ENCODE results near the gene ALAD.

DNA sequence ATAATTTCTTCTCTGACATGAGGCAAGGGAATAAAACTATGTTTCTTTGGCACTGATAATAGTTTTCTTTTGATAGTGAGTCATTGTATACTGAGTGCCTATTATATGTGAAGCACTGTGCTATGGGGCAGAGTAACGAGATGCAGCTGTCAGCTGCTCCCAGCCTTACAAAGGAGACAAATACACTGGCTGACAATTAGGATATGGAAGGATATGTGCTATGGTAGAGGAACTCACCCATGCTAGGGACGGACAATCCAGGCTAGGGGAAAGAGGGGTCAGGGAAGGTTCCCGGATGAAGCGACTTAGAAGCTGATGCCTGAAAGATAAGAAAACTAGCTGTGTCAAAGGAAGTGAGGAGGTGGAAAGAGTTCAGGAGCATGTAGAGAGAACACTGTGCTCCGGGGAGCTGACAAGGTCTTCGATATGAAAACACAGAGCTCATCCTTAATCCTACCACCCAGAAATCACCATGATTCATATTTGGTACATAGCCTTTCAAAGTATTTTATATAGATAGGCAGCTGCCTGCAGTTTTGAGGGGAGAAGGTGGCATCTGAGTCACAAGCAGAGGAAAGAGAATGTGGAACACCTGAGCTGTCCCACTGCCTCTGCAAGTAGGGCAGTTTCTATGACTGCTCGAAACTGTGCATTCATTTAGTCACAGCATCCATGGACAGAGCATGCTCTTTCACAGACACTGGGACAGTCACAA is 39.6 kb downstream of the ALAD start:
- no peak for TF ChIP-seq EZH2phosphoT487 (IDR thresholded peaks at IDR 0.05; ENCODE audit: borderline replicate concordance, low read length)
- TF ChIP-seq, protein P1, sequence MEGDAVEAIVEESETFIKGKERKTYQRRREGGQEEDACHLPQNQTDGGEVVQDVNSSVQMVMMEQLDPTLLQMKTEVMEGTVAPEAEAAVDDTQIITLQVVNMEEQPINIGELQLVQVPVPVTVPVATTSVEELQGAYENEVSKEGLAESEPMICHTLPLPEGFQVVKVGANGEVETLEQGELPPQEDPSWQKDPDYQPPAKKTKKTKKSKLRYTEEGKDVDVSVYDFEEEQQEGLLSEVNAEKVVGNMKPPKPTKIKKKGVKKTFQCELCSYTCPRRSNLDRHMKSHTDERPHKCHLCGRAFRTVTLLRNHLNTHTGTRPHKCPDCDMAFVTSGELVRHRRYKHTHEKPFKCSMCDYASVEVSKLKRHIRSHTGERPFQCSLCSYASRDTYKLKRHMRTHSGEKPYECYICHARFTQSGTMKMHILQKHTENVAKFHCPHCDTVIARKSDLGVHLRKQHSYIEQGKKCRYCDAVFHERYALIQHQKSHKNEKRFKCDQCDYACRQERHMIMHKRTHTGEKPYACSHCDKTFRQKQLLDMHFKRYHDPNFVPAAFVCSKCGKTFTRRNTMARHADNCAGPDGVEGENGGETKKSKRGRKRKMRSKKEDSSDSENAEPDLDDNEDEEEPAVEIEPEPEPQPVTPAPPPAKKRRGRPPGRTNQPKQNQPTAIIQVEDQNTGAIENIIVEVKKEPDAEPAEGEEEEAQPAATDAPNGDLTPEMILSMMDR (IDR thresholded peaks at IDR 0.05; ENCODE audit: low read depth, low read length, poor library complexity, severe bottlenecking): no peak

Measured in DOHH2 (cell line).